HL-60 (cell line): ENCODE results near the gene ME2.
A peak's percentile ranks its signal among the peaks of the same experiment; 100 is the strongest.

ENCODE experiments used
- GABPA ChIP-seq: IDR thresholded peaks from 2 replicates; pipeline ENCODE4 v1.6.1; 2012; ENCODE audit warnings: low read depth
- POLR2AphosphoS5 ChIP-seq: IDR thresholded peaks from 2 replicates; pipeline ENCODE4 v1.6.1; 2012; ENCODE audit warnings: low read depth
- REST ChIP-seq: IDR thresholded peaks from 2 replicates; pipeline ENCODE4 v1.6.1; 2012; ENCODE audit warnings: low read depth; ENCODE audit not compliant: insufficient replicate concordance
- SPI1 ChIP-seq: IDR thresholded peaks from 2 replicates; pipeline ENCODE4 v1.6.1; 2012; ENCODE audit warnings: low read depth, mild to moderate bottlenecking, borderline replicate concordance
- TF ChIP-seq, protein P1 (sequence below): IDR thresholded peaks from one replicate; pipeline ENCODE4 v1.5.1; 2011; ENCODE audit warnings: low read length, control low read depth, inconsistent platforms; ENCODE audit not compliant: insufficient read depth

DNA sequence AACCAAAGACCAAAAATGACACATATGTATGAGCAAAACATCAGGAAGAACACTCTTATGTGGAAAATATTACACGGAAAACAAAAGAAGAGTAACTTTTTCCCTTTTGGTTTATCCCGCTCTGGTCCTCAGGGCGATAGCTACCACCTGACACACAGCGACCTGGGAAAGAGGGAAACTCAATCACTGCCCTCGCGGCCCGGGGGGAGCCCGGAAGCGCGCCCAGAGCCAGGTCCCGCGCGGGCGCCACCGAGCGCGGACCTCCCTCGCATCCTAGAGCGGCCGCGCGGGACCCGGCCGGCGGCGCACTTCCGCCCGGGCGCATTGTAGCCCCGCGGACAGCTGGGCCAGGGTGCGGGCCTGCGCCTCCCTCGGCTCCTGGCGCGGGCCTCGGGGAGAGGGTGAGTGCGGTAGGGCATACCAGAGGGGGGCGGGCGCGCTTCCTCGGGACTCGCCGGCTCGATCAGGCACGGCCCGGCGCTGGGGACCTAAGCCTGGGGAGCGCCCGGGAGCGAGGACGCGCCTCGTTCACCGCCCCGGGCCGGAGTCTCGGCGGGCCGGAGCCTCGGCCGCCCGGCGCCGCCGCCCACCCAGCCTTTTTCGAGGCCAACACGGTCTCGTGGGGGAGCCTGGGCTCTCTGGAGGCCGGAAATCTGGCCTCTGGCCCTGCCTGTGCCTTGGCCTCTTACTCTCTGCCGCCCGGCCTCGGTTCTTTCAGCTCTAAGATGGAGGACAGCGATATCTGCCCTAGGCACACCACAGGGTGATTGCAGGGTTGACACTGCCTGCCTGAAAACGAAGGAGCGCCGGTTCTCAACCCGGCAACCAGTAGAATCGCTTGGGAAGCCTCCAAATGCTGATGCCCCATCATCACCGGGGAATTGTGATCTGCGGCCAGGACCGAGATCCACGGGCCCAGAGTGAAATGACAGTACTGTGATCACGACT is 89.1 kb downstream of the ME2 start, which contains the start of gene ELAC1:
- TF ChIP-seq, protein P1, sequence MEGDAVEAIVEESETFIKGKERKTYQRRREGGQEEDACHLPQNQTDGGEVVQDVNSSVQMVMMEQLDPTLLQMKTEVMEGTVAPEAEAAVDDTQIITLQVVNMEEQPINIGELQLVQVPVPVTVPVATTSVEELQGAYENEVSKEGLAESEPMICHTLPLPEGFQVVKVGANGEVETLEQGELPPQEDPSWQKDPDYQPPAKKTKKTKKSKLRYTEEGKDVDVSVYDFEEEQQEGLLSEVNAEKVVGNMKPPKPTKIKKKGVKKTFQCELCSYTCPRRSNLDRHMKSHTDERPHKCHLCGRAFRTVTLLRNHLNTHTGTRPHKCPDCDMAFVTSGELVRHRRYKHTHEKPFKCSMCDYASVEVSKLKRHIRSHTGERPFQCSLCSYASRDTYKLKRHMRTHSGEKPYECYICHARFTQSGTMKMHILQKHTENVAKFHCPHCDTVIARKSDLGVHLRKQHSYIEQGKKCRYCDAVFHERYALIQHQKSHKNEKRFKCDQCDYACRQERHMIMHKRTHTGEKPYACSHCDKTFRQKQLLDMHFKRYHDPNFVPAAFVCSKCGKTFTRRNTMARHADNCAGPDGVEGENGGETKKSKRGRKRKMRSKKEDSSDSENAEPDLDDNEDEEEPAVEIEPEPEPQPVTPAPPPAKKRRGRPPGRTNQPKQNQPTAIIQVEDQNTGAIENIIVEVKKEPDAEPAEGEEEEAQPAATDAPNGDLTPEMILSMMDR, result no peak
- TF ChIP-seq POLR2AphosphoS5, result peak; percentile 97
- peak; percentile 75 for TF ChIP-seq REST
- TF ChIP-seq GABPA, result peak; percentile 80
- peak; percentile 69; the same call in 1 of the 2 replicates for TF ChIP-seq SPI1
